Measurements from ENCODE around the gene C1orf210.

- no peak for TF ChIP-seq POU6F1 (CRISPR knock-in tag; IDR thresholded peaks at IDR 0.05; ENCODE audit: borderline replicate concordance, low read depth)
- TF ChIP-seq TOX (CRISPR knock-in tag; IDR thresholded peaks at IDR 0.05; ENCODE audit: borderline replicate concordance) = no peak
- TF ChIP-seq ZNF8 (CRISPR knock-in tag; IDR thresholded peaks at IDR 0.05) = no peak
- no peak for TF ChIP-seq OSR1 (CRISPR knock-in tag; IDR thresholded peaks at IDR 0.05)
- no peak for TF ChIP-seq RARB (CRISPR knock-in tag; IDR thresholded peaks at IDR 0.05)
- TF ChIP-seq PATZ1 (CRISPR knock-in tag; IDR thresholded peaks at IDR 0.05; ENCODE audit: borderline replicate concordance) = no peak
- no peak for TF ChIP-seq BACH2 (CRISPR knock-in tag; IDR thresholded peaks at IDR 0.05; ENCODE audit: borderline replicate concordance)
- TF ChIP-seq ZFP30 (CRISPR knock-in tag; IDR thresholded peaks at IDR 0.05) = no peak
- TF ChIP-seq ZNF70 (CRISPR knock-in tag; IDR thresholded peaks at IDR 0.05) = no peak
- no peak for TF ChIP-seq ZFP3 (CRISPR knock-in tag; IDR thresholded peaks at IDR 0.05)
- no peak for TF ChIP-seq CREB5 (CRISPR knock-in tag; IDR thresholded peaks at IDR 0.05; ENCODE audit: low read depth)
- TF ChIP-seq ZNF565 (CRISPR knock-in tag; conservative IDR thresholded peaks at IDR 0.05; ENCODE audit: low read depth) = no peak
- TF ChIP-seq TCF4 (CRISPR knock-in tag; IDR thresholded peaks at IDR 0.05; ENCODE audit: borderline replicate concordance) = no peak
Measured at GRCh38 chr1:43237121-43237520, 48.3 kb downstream of the C1orf210 start.
